LNCaP clone FGC (cell line): Measurements from ENCODE around the gene MCUR1.
"Not testable (repeated sequence)": the region's sequence is repeated elsewhere in the genome, so short reads cannot be mapped to it uniquely, and the experiment has no call there.

Experiments
- DNase-seq: peaks from one replicate; pipeline ENCODE4 v3.0.0-alpha.2; 2011; ENCODE audit warnings: low read depth
- H3K4me3 ChIP-seq: 2 replicates; pipeline ENCODE4 v1.5.1; 2011; ENCODE audit warnings: mild to moderate bottlenecking, low read depth, low read length, control low read depth
- CTCF ChIP-seq: IDR thresholded peaks from 2 replicates; pipeline ENCODE4 v1.5.1; 2012; ENCODE audit warnings: mild to moderate bottlenecking; ENCODE audit not compliant: control insufficient read depth, insufficient read depth; ENCODE audit errors: extremely low read depth

The MCUR1 gene

GRCh38 chr6:13795041-13795750, 19.2 kb downstream of the MCUR1 start:
- DNase-seq = no peak
- H3K4me3 ChIP-seq = no peak overlapping the region
- peak; percentile 86 for TF ChIP-seq CTCF

- DNase-seq = no peak
- H3K4me3 ChIP-seq = no peak overlapping the region
- no peak for TF ChIP-seq CTCF
These were observed 20.2 kb downstream of the MCUR1 start for GRCh38 chr6:13794184-13794583.

- no peak for DNase-seq
- no peak overlapping the region for H3K4me3 ChIP-seq
- TF ChIP-seq CTCF = no peak
These were observed 24.6 kb downstream of the MCUR1 start for GRCh38 chr6:13789746-13790145.

GRCh38 chr6:13788820-13789219, 25.5 kb downstream of the MCUR1 start:
- no peak overlapping the region for H3K4me3 ChIP-seq
- TF ChIP-seq CTCF = no peak
- DNase-seq = no peak

- no peak for TF ChIP-seq CTCF
- no peak overlapping the region for H3K4me3 ChIP-seq
- DNase-seq = no peak
These were observed 27.2 kb downstream of the MCUR1 start for GRCh38 chr6:13787137-13787536.

- H3K4me3 ChIP-seq, DNase-seq: not testable (repeated sequence)
These were observed 34.2 kb downstream of the MCUR1 start for GRCh38 chr6:13780162-13780561.

GRCh38 chr6:13778028-13778427, 36.3 kb downstream of the MCUR1 start:
- TF ChIP-seq CTCF = no peak
- DNase-seq = no peak
- no peak overlapping the region for H3K4me3 ChIP-seq
